GM12872 (cell line): ENCODE results near the gene BPIFA2.
A peak's percentile ranks its signal among the peaks of the same experiment; 100 is the strongest.

Experiments
- CTCF ChIP-seq: IDR thresholded peaks from 3 replicates; pipeline ENCODE4 v1.5.1; 2011; ENCODE audit warnings: low read depth, mild to moderate bottlenecking, low read length, moderate library complexity; ENCODE audit not compliant: insufficient read depth

Gene BPIFA2

GRCh38 chr20:33162753-33163152 lies 5.2 kb upstream of the BPIFA2 start:
- TF ChIP-seq CTCF = no peak

GRCh38 chr20:33163856-33164762 lies 3.9 kb upstream of the BPIFA2 start:
- no peak for TF ChIP-seq CTCF

- TF ChIP-seq CTCF = no peak
Observed at GRCh38 chr20:33164763-33165095, 3.2 kb upstream of the BPIFA2 start.

- TF ChIP-seq CTCF = no peak
Observed at GRCh38 chr20:33165416-33166055, 2.4 kb upstream of the BPIFA2 start.

GRCh38 chr20:33166533-33167113 lies 1.3 kb upstream of the BPIFA2 start:
- TF ChIP-seq CTCF = no peak

GRCh38 chr20:33169176-33169794 lies 1.3 kb downstream of the BPIFA2 start:
- peak; percentile 70; the same call in 2 of the 3 replicates for TF ChIP-seq CTCF

GRCh38 chr20:33172781-33173180 lies 4.8 kb downstream of the BPIFA2 start:
- no peak for TF ChIP-seq CTCF
